ENCODE data around the gene JCHAIN.
"Not testable (repeated sequence)": the region's sequence is repeated elsewhere in the genome, so short reads cannot be mapped to it uniquely, and the experiment has no call there.

JCHAIN gene

DNA sequence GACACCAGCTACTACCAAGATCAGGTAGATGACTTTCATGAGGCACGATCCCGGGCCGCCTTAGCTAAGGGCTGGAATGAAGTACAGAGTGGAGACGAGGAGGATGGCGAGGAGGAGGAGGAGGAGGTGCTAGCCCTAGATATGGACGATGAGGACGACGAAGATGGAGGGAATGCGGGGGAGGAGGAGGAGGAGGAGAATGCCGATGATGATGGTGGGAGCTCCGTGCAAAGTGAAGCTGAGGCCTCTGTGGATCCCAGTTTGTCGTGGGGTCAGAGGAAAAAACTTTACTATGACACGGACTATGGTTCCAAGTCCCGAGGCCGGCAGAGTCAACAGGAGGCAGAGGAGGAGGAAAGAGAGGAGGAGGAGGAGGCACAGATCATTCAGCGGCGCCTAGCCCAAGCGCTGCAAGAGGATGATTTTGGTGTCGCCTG lies 22.5 kb upstream of the JCHAIN start:
- peak; percentile 9 for DNase-seq (ENCODE audit: low spot score)

- DNase-seq (ENCODE audit: low spot score): peak; percentile 94
These were observed 21.8 kb upstream of the JCHAIN start, which contains the start of gene UTP3 for GRCh38 chr4:70687821-70688794. Gene UTP3 (plus strand): TSS chr4:70688532. CDS start chr4:70688678, 146 bp downstream.

- no peak for DNase-seq (ENCODE audit: low spot score)
These were observed 21.1 kb upstream of the JCHAIN start for GRCh38 chr4:70687392-70687791.

DNA sequence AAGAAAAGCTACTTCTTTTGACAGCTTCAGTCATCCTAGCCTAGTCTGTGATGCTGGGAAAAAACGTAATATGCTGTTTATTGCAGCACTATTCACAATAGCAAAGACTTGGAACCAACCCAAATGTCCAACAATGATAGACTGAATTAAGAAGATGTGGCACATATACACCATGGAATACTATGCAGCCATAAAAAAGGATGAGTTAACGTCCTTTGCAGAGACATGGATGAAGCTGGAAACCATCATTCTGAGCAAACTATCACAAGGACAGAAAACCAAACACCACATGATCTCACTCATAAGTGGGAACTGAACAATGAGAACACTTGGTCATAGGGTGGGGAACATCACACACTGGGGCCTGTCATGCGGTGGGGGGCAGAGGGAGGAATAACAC lies 15.8 kb upstream of the JCHAIN start:
- not testable (repeated sequence) for DNase-seq (ENCODE audit: low spot score)

GRCh38 chr4:70681704-70682103 lies 15.4 kb upstream of the JCHAIN start:
- DNase-seq (ENCODE audit: low spot score): no peak

GRCh38 chr4:70680934-70681333 lies 14.6 kb upstream of the JCHAIN start:
- DNase-seq (ENCODE audit: low spot score): no peak

DNA sequence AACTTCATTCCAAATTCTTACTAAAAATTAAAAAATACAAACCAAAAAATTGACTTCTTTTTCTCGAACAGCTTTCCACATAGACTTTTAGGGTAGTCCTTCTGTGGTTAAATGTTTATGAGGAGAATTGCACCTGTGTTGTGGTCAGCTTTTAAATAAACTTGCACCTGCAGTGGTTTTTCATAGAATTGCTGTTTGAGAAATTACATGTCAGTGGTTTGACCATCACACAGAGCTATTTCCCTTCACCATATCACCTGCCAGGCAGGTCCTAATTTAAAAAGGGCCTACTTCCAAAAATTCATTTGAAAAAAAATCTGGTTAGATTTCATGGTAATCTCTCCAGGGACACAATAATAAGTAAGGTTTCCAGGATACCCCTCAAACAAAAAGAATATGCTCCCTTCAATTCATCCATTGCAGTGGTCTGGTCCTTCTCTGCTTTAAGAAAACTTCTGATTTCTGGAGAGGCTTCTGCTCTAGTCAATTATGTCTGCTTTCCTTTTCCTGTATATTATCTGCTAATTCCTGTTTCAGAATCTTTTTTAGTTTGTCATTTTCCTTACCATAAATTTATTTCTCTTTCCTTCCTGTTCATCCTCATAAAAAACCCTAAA lies 12.2 kb upstream of the JCHAIN start:
- DNase-seq (ENCODE audit: low spot score): no peak

GRCh38 chr4:70676554-70677090 lies 10.3 kb upstream of the JCHAIN start:
- DNase-seq (ENCODE audit: low spot score): no peak

DNA sequence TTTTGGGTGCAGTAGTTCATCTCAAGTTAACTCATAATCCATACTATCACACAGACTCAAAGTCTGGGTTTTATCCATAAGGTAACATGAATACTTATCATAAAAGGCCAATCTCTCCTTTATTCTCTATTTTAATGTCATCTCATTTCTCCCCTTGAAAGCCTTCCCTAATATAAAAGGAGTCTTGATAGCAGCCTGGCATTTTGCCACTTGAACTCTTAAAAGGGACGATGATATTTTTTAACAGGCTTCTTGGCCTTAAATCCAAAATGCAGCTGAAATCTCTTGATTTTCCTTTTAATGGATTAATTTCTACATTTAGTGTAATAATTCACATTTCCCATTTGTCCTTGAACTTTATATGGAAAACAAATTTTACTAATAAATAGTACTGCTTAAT lies 8.4 kb upstream of the JCHAIN start:
- no peak for DNase-seq (ENCODE audit: low spot score)

DNA sequence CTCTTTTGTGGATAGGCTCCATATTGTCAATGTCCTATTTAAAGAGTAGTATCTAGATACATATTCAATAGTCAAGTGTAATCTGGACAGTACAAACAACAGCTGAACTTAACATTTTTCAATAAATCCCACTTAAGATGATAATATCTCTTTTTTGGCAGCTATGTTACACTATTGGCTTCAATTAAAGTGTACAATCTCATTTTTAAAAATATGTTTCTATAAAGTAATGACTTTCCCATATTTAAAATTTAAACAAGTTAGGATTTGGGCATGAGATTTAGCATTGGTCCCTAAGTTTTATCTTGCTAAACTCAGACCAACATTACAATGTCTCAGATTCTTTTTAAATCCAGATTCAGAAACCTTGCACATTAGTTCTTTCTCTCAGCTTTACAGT lies 7.9 kb upstream of the JCHAIN start:
- no peak for DNase-seq (ENCODE audit: low spot score)

DNA sequence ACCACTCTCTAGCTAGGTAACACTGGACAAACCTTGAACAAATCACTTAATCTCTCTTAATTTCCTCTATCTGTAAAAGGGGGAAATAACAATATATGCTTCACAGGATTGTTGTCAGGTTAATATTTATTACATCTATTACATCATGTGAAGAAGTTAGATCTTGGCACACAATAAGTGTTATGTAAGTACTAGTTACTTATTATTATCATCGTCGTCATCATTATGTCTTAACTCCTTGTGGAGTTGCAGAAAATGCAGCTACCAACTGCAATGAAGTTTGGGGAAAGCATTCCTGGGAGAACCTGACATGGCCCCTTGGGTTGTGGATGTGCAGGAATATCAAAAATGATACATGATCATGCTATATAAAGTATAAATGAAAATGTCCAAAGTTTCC lies 4.8 kb upstream of the JCHAIN start:
- no peak for DNase-seq (ENCODE audit: low spot score)

- peak; percentile 74 for DNase-seq (ENCODE audit: low spot score)
These were observed 4.2 kb upstream of the JCHAIN start for GRCh38 chr4:70670332-70671014.

- DNase-seq (ENCODE audit: low spot score): peak; percentile 41
These were observed 1.6 kb upstream of the JCHAIN start for GRCh38 chr4:70667740-70668535.

DNA sequence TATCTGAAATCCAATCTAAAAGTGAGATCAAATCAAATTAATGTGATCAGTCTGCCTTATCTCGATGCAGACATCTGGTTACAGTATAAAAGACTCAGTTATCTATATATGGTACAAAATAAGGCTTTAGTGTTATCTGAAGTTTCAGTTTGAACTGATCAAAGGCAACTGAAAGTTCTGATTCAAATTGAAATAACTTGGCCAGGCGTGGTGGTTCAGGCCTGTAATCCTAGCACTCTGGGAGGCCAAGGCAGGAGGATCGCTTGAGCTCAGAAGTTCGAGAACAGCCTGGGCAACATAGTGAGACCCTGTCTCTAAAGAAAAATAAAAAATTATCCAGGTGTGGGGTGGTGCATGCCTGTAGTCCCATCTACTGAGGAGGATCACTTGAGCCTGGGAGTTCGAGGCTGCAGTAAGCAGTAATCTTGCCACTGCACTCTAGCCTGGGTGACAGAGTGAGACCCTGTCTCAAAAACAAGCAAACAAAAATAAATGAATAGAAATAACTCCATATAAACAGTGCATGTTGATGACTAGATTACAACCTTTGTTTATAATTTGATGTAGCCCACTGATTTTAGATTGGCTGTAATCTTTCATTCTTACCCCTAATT lies 4.9 kb downstream of the JCHAIN start:
- DNase-seq (ENCODE audit: low spot score): not testable (repeated sequence)

DNA sequence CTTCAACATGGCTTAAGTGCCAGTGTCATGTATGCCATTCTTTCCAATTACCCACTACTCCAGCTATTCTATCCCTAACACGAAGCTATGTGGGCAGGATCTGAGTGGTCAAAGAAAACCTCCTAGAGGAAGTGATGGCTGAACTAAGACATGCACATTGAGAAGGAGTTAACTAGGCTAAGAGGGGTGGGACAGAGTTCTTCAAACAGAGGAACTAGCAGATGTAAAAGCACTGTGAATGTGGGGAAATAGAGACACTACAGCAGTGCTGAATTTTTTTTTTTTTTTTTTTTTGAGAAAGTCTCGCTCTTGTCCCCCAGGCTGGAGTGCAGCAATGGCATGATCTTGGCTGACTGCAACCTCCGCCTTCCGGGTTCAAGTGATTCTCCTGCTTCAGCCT lies 6.2 kb downstream of the JCHAIN start:
- no peak for DNase-seq (ENCODE audit: low spot score)

DNA sequence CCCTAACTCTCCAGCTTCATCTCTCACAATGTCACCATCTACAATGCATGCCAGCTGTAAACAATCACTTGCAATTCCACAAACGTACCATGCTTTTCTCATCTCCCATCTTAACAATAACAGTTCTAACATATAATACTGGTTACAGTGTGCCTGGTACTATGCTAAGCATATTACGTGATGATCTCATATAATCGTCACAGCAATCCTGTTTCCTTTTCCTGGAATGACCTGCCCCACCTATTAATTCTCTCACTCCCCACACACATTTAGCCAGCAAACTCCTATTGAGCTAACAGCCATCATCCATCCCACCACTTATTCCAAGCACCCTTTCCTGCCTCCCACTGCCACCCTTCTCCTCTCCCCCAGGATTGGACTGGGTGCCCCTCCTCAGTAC lies 7.9 kb downstream of the JCHAIN start:
- DNase-seq (ENCODE audit: low spot score): no peak

DNA sequence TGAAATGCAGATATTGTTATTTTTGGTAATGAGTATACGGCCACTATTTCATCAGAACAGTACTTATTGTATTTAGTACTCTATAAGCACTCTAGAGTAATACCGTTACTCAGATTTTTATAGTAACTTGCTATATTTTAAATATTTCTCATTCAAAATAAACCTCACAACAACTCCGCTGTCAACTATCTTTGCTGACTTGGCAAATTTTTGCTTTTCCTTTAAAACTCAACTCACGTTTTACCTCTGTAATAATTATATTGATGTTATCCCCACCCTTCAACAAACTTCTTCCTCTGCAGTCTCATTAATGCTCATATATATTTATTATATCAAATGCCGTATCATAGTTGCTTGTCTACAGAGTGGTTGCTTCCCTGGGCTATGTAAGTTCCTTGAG lies 9.0 kb downstream of the JCHAIN start:
- DNase-seq (ENCODE audit: low spot score): no peak

DNA sequence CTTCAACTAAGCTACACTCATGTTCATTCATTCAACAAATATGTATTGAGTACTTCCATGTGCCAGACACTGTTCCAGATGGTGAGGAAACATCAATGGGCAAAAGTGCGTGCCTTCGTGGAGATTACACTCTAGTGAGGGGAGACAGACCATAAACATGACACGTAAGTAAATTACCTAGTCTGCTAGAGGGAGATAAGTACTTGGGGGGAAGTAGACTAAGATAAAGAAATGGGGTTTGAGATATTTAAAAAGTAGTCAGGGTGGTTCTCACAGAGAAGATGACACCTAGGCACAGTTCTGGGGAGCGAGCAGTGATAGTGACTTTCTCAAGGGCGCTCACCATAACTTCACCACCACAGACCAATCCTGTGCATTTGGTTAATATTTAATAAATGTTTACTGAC lies 11.7 kb downstream of the JCHAIN start:
- DNase-seq (ENCODE audit: low spot score): no peak

- DNase-seq (ENCODE audit: low spot score): peak; percentile 57
These were observed 14.3 kb downstream of the JCHAIN start for GRCh38 chr4:70651864-70652506.

DNA sequence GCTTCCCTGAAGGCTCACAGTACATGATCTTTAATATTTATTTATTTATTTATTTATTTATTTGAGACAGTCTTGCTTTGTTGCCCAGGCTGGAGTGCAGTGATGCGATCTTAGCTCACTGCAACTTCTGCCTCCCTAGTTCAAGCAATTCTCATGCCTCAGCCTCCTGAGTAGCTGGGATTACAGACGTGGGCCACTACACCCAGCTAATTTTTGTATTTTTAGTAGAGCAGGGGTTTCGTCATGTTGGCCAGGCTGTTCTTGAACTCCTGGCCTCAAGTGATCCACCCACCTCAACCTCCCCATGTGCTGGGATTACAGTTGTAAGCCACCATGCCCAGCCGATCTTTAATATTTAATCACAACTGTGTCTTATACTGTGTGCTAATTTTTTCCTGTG lies 15.6 kb downstream of the JCHAIN start:
- DNase-seq (ENCODE audit: low spot score): not testable (repeated sequence)

- DNase-seq (ENCODE audit: low spot score): no peak
These were observed 26.1 kb downstream of the JCHAIN start for GRCh38 chr4:70640192-70640591.

Data from AG08395 (cell line).